Measurements from ENCODE around the gene WNT10A. TPM values are rescaled to one million over a fixed set of nuclear protein-coding genes. Genes with fewer than 3 reads are reported as not detected.

The WNT10A gene
- total RNA-seq, 1 donor: not detected

DNA sequence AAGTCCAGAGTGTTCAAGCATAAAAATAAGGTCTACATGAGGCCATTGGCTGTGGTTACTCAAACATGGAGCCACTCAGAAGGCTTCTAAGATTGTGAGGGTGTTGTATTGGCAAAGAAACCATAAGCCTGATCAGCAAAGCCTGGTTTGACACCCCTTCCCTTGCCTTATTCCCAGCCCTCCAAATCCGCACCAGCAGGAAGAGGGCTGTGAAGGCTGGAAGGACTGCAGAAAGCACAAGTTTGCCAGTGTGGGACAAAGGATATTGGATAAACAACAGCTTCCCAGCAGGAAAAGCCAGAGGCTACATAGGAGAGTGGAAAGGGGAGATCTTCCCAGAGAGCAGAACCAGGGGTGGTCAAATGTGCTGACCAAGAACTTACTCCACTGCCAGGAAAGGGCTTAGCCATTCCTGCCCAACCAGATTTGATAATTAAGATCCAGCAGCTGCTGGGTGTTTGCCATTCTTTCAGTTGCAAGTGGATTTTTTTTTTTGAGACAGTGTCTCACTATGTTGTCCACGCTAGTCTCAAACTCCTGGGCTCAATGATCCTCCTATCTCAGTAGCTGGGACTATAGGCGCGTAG is 47.5 kb upstream of the WNT10A start:
- H4K20me1 ChIP-seq (ENCODE audit: insufficient read depth, low read length): no peaks in the 10 kb centered on the region
- DNase-seq (ENCODE audit: insufficient read length, low spot score, missing footprints): no peak
- H3K9me3 ChIP-seq (ENCODE audit: low read depth, low read length): no peaks in the 10 kb centered on the region
- H2AFZ ChIP-seq (ENCODE audit: low read length): no peak overlapping the region
- no peaks in the 10 kb centered on the region for H3K79me2 ChIP-seq (ENCODE audit: insufficient read depth, low read length)
- no peak overlapping the region for H3K4me2 ChIP-seq (ENCODE audit: insufficient read depth, low read length)
- no peak overlapping the region for H3K4me3 ChIP-seq (ENCODE audit: insufficient read depth, low read length)
- TF ChIP-seq, protein P1, sequence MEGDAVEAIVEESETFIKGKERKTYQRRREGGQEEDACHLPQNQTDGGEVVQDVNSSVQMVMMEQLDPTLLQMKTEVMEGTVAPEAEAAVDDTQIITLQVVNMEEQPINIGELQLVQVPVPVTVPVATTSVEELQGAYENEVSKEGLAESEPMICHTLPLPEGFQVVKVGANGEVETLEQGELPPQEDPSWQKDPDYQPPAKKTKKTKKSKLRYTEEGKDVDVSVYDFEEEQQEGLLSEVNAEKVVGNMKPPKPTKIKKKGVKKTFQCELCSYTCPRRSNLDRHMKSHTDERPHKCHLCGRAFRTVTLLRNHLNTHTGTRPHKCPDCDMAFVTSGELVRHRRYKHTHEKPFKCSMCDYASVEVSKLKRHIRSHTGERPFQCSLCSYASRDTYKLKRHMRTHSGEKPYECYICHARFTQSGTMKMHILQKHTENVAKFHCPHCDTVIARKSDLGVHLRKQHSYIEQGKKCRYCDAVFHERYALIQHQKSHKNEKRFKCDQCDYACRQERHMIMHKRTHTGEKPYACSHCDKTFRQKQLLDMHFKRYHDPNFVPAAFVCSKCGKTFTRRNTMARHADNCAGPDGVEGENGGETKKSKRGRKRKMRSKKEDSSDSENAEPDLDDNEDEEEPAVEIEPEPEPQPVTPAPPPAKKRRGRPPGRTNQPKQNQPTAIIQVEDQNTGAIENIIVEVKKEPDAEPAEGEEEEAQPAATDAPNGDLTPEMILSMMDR (IDR thresholded peaks at IDR 0.05; ENCODE audit: extremely low read depth, low read depth, low read length): no peak
- H3K27me3 ChIP-seq (ENCODE audit: insufficient read depth, low read length): peaks cover 7% of the 10 kb centered on the region
- H3K27ac ChIP-seq (ENCODE audit: low read depth, low read length): no peak overlapping the region
- peaks cover 10% of the 10 kb centered on the region for H3K4me1 ChIP-seq (ENCODE audit: insufficient read depth, low read length)
- H3K36me3 ChIP-seq (ENCODE audit: insufficient read depth, low read length): no peaks in the 10 kb centered on the region

DNA sequence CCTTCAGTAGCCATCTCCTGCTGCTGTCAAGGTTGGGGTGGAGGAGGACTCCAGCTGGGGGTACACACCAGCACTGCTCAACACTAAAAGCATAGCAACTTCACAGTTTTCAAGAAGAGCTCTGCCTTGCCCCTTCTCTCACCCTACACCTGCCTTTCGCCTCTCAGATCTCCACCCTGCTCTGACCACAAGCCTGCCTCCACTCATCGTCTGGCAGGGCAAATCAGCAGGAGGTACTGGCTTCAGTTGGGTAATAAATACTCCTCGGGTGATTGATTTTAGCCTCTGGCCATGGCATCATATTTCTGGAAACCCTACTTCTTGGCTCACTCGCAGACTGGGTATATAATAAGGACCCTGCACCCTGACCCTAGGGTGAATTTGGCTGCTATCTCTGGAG is 46.0 kb upstream of the WNT10A start:
- Histone ChIP-seq H3K27me3 (ENCODE audit: insufficient read depth, low read length) (peaks cover 4% of the 10 kb centered on the region), H2AFZ (ENCODE audit: low read length) (no peak overlapping the region), H4K20me1 (ENCODE audit: insufficient read depth, low read length) (no peaks in the 10 kb centered on the region), H3K4me3 (ENCODE audit: insufficient read depth, low read length) (no peak overlapping the region), H3K9me3 (ENCODE audit: low read depth, low read length) (no peaks in the 10 kb centered on the region), H3K79me2 (ENCODE audit: insufficient read depth, low read length) (no peaks in the 10 kb centered on the region), H3K36me3 (ENCODE audit: insufficient read depth, low read length) (no peaks in the 10 kb centered on the region), H3K4me2 (ENCODE audit: insufficient read depth, low read length) (no peak overlapping the region), H3K4me1 (ENCODE audit: insufficient read depth, low read length) (peaks cover 17% of the 10 kb centered on the region), H3K27ac (ENCODE audit: low read depth, low read length) (no peak overlapping the region)
- TF ChIP-seq, protein P1 (IDR thresholded peaks at IDR 0.05; ENCODE audit: extremely low read depth, low read depth, low read length): no peak
- DNase-seq (ENCODE audit: insufficient read length, low spot score, missing footprints): no peak

DNA sequence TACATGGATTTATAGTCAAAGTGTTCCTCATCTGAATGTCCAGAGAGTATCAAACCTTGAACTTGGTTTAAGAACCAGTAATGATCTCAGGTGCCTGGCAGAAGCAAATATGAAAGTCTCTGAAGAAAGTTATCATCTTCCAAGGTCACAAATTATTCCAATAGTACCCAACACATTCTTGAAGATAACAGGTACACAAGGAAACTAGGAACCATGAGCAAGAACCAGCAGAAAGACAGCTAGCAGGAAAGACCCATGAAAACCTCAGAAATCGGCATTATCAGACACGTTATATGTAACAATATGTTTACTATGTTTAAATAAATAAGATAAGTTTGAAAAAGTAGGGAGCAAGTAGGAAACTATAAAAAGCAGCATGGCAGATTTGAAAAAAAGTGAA is 43.2 kb upstream of the WNT10A start:
- no peak for DNase-seq (ENCODE audit: insufficient read length, low spot score, missing footprints)
- Histone ChIP-seq H3K27ac (ENCODE audit: low read depth, low read length) (no peak overlapping the region), H3K4me2 (ENCODE audit: insufficient read depth, low read length) (no peak overlapping the region), H3K36me3 (ENCODE audit: insufficient read depth, low read length) (no peaks in the 10 kb centered on the region), H3K4me3 (ENCODE audit: insufficient read depth, low read length) (no peak overlapping the region), H3K4me1 (ENCODE audit: insufficient read depth, low read length) (peaks cover 14% of the 10 kb centered on the region), H3K79me2 (ENCODE audit: insufficient read depth, low read length) (no peaks in the 10 kb centered on the region), H3K9me3 (ENCODE audit: low read depth, low read length) (no peaks in the 10 kb centered on the region), H2AFZ (ENCODE audit: low read length) (no peak overlapping the region), H4K20me1 (ENCODE audit: insufficient read depth, low read length) (no peaks in the 10 kb centered on the region), H3K27me3 (ENCODE audit: insufficient read depth, low read length) (peaks cover 4% of the 10 kb centered on the region)
- TF ChIP-seq, protein P1 (IDR thresholded peaks at IDR 0.05; ENCODE audit: extremely low read depth, low read depth, low read length): no peak

DNA sequence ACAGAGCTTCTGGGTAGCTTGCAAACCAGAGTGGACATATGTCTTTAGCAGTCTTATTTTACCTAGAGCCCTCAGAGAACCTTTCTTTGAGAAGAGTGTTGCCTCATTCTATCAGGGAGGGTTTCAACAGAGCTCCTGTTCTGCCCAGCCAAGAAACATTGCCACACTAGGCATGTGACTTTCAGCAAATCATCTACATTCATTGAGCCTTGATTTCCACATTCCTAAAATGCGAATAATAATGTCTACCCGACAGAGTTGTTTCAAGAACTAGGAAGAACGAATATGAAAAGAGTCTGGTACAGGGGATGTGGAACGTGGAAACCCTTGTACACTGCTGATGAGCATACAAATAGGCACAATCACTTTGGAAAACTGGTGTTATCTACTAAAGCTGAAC is 41.2 kb upstream of the WNT10A start:
- TF ChIP-seq, protein P1 (IDR thresholded peaks at IDR 0.05; ENCODE audit: extremely low read depth, low read depth, low read length): no peak
- peak overlapping the region; percentile 24 for H3K4me2 ChIP-seq (ENCODE audit: insufficient read depth, low read length)
- no peak for DNase-seq (ENCODE audit: insufficient read length, low spot score, missing footprints)
- peaks cover 10% of the 10 kb centered on the region for H3K4me1 ChIP-seq (ENCODE audit: insufficient read depth, low read length)
- peaks cover 4% of the 10 kb centered on the region for H3K27me3 ChIP-seq (ENCODE audit: insufficient read depth, low read length)
- no peaks in the 10 kb centered on the region for H3K9me3 ChIP-seq (ENCODE audit: low read depth, low read length)
- peak overlapping the region; percentile 76 for H2AFZ ChIP-seq (ENCODE audit: low read length)
- H3K36me3 ChIP-seq (ENCODE audit: insufficient read depth, low read length): no peaks in the 10 kb centered on the region
- H3K27ac ChIP-seq (ENCODE audit: low read depth, low read length): no peak overlapping the region
- no peak overlapping the region for H3K4me3 ChIP-seq (ENCODE audit: insufficient read depth, low read length)
- H4K20me1 ChIP-seq (ENCODE audit: insufficient read depth, low read length): no peaks in the 10 kb centered on the region
- H3K79me2 ChIP-seq (ENCODE audit: insufficient read depth, low read length): no peaks in the 10 kb centered on the region

Data from osteoblast (primary cell).